Measurements from ENCODE around the gene KLHL25.
A peak's percentile ranks its signal among the peaks of the same experiment; 100 is the strongest.
"Not testable (repeated sequence)": the region's sequence is repeated elsewhere in the genome, so short reads cannot be mapped to it uniquely, and the experiment has no call there.

The KLHL25 gene

GRCh38 chr15:85804481-85805170 is 9.9 kb upstream of the KLHL25 start:
- DNase-seq (ENCODE audit: low read depth in 2 of 2), result no peak

GRCh38 chr15:85802617-85803016 is 7.9 kb upstream of the KLHL25 start:
- DNase-seq (ENCODE audit: low read depth in 2 of 2), result not testable (repeated sequence)

- no peak for DNase-seq (ENCODE audit: low read depth in 2 of 2)
Measured at GRCh38 chr15:85800478-85801123, 5.9 kb upstream of the KLHL25 start.

DNA sequence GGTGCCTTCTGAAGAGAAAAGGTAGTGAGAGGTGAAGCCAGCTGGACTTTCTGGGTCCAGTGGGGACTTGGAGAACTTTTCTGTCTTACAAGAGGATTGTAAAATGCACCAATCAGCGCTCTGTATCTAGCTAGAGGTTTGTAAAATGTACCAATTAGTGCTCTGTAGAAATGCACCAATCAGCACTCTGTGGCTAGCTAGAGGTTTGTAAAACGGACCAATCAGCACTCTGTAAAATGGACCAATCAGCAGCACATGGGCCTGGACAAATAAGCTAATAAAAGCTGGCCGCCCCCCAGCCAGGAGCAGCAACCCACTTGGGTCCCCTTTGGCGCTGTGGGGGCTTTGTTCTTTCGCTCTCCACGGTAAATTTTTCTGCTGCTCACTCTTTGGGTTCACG is 1.6 kb upstream of the KLHL25 start:
- DNase-seq (ENCODE audit: low read depth in 2 of 2), result not testable (repeated sequence)

DNA sequence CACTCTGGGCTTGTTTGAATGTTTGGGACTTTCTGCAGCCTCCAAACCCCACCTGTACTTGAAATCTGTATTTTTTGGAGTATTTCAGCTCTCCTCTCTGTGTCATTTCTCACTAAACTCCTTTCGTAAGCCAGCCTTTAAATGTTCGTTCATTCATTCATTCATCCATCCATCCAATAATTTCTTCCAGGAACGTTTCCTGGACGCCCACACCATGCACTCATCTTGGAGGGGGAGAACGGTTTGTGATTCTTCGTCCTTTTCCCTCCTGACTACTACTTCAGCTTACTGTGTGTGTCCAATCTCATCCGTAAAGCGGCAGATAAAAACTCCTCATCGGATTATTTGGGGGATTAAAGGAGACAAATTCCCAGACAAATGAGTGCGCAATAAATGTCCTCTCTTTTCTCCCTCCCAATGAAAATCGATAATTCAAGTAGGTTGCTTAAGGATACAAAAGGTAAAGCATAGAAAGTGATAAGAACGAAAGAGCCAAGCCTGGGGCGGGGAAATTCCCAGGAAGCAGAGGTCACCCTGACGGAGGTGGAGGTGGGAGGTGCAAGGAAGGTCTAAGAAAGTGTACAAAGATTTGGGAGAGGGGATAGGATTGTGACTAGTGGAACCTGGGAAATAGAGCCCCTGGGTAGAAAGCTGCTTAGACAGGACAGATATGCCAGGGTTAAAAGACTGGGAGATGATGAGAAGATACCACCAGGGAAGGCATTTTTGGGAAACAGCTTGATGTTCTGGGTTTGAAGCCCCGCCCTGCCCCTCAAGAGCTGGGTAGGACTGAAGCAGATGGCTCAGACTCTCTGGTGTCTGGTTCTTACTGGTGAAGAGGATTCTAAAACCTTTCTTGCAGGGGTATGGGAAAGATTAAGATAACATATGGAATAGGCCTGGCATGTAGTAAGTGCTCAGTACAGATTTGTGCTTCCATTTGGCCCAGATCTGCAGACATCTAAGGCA is 896 bp upstream of the KLHL25 start:
- DNase-seq (ENCODE audit: low read depth in 2 of 2), result no peak

DNA sequence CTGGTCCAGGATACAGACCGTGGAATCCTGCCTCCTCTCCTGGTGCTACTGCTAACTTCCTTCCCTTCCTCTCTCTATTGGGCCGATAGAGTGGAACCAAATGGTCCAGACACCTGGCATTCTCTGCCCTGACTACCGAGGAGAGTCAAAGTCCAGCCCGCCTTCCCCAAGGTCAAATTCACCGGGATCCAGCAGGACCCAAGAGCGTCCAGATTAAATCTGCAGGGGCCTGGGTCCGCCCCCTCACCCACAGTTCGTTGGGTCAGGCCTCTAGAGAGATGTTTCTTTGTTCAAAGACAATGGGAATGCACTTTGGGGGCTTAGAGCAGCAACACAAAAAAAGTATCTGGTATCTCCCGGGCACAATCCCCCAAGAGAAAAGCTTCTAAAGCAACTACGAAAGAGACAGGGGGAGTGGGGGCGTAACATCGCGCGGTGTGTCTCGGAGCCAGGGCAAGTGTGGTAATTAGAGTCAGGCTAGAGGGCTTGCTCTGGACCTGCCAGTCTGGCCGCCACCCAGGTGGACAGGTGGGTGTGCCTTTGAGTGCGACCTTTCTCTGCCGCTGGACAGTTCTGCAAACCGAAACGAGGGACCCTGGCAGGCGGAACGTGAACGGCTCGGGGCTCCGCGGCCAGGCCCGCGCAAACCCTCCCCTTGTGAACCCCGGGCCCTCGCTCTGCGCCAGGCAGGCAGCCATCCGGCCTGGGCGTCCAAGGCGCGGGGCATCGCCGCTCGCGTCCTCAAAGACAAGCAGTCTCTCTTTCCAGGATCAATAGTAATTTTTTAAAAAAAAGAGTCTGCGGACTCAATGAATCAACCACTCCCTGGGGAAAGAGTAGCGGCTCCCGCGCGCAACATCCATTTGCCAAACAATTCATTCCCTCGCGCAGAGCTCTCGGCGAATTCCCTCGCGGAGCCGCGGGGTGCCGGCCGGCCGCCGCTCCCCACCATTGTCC is 806 bp downstream of the KLHL25 start:
- peak in 1 of 2 donors; percentile 26 for DNase-seq (ENCODE audit: low read depth in 2 of 2)

DNA sequence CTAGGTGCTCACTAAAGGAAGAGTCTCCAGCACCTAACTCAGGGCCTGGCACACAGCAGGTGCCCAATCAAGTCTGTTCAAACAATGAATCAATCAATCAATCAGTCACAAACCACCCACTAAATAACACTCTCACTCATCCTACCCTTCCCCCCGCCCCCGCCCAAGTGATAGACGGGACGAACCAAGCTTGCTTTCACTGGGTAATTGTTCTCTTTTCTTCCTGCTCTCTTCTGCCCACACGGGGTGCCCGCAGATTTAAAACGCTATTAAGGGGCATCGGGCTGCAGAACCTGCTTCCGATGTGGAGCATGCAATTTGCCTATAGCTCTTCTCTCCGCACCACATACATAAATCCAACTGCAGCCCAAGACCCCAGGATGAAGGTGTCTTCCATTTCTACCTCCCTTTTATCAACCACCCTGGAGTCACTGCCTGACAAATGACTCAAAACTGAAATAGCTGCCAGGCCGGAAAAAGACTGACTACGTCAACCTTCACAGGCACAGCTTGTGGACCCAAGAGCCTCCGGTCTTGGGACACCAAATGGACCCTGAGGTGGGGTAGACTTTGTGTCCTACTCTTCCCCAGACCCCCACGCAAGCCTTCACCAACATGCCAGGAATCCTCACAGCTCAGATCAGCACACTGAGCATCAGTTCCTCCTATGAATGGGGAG is 1.7 kb downstream of the KLHL25 start:
- no peak for DNase-seq (ENCODE audit: low read depth in 2 of 2)

DNA sequence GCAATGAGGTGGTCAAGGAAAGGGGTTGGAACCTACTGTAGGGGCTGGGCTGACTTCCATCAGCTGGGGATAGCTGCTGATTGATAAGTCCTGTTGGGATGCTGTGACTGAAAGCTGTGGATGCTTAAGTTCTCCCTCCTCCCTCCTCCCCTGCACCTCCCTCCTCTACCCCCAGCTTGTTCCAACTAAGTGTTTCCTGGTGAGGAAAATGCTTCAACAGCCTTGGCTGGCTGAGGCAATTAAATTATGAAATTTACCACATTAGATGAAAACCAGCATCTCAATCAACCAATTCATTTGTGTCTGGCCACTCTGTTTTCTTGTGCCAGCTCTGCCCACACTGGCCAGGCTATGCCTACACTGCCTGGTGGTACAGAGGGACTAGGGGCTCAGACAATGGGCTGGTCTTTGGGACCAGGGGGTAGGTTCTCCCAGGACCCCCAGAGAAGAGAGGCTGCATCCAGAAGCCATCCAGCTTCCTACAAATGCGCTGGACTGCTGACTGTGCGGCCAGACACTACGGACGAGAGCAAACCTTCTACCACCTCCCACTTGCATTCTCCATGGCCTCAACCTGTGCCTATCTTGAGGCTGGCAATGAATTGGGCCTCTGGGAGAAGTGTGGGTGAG is 2.5 kb downstream of the KLHL25 start:
- DNase-seq (ENCODE audit: low read depth in 2 of 2), result no peak

DNA sequence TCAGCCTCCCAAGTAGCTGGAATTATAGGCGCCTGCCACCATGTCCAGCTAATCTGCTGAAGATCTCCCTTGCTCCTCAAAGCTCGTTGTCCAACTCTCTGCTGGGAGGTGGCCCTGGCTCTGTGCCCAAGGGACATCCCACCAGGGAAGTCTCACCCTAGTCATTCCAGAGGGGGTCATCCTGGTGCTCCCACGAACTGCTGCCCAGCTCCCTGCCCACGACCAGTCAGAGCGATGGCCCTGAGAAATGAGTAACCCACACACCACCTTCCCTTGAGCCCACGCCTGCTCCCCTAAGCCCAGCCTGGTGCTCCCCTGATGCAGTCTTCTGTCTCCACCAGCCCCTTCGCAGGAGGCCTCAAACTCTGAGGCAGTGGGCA is 5.2 kb downstream of the KLHL25 start:
- no peak for DNase-seq (ENCODE audit: low read depth in 2 of 2)

GRCh38 chr15:85788771-85789495 is 5.8 kb downstream of the KLHL25 start:
- DNase-seq (ENCODE audit: low read depth in 2 of 2), result no peak

GRCh38 chr15:85786781-85787114 is 8.0 kb downstream of the KLHL25 start:
- no peak for DNase-seq (ENCODE audit: low read depth in 2 of 2)

DNA sequence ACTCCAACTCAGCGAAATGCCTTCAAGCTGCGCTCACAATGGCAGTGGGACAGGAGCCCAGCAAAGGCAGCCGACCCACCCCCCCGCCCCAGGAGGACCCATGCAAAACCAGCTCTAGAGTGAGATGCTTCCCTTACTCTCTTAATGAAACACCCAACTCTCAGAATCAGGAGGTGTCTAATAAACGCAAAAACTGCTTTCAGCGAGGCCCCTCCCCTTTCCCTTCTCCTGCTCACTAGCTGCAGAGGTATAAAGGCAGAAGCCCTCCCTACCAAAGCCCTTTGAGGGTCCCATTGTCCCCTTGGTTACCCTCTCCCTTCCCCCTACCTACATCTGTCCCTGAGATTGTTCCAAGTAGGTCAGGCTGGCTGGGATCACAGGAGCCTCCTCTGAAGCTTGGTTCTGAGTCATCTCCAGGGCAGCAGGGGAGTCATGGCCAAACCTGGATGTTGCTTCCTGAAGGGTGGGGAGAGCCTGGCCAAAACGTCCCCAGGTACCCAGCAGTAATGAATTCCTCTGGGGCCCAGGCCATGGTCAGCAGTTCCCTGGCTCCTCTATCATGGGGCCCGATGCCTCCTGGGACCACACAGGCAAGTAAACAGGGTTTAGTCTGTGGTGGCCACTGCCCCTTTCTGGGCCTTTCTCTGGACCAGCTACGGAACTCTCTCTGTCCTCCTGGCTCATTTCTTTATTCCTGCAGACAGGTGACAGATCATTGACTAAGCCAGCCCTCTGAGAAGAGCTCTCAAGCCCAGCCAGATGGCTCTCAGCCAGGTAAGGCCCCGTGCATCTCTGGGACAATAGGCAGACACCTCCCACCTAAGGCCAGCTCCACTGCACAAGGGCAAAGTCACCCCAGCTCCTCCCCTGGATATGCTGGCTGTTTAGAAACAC is 8.6 kb downstream of the KLHL25 start:
- DNase-seq (ENCODE audit: low read depth in 2 of 2), result no peak

DNA sequence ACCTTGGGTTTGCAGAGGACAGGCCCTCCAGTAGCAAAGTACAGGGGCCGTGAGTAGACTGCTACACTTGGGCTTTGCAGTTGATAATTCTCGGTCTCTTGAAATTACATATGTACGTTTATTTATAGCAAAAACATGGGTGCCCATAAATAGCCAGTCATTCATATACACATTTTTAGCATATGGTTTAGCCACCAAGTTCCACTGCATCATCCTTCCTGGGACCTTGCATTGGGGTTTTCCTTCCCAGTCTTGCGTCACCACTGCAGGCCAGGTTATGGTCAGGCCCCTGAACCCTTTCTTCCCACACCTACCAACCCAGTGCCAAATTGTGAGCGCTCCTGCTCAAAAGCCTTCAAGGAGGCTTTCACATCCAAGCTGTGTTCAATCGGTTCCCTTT is 12.7 kb downstream of the KLHL25 start:
- no peak for DNase-seq (ENCODE audit: low read depth in 2 of 2)

DNA sequence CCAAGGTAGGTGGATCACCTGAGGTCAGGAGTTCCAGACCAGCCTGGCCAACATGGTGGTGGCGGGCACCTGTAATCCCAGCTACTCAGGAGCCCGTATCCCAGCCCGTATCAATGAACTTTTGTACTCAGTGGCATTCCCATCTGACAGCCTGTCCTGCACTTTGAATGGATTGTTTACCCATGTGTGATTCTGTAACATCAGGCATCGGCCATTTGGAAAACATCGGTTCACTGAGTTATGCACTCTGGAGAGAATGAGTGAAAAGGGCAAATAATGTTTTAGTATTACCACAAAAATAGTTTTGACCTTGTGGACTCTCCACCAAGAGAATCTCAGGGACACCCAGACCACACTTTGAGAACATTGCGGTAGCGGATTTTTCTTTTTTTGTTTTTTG is 13.6 kb downstream of the KLHL25 start:
- DNase-seq (ENCODE audit: low read depth in 2 of 2), result no peak

- no peak for DNase-seq (ENCODE audit: low read depth in 2 of 2)
Measured at GRCh38 chr15:85780225-85780985, 14.3 kb downstream of the KLHL25 start.

GRCh38 chr15:85779249-85779648 is 15.5 kb downstream of the KLHL25 start:
- DNase-seq (ENCODE audit: low read depth in 2 of 2), result no peak

DNA sequence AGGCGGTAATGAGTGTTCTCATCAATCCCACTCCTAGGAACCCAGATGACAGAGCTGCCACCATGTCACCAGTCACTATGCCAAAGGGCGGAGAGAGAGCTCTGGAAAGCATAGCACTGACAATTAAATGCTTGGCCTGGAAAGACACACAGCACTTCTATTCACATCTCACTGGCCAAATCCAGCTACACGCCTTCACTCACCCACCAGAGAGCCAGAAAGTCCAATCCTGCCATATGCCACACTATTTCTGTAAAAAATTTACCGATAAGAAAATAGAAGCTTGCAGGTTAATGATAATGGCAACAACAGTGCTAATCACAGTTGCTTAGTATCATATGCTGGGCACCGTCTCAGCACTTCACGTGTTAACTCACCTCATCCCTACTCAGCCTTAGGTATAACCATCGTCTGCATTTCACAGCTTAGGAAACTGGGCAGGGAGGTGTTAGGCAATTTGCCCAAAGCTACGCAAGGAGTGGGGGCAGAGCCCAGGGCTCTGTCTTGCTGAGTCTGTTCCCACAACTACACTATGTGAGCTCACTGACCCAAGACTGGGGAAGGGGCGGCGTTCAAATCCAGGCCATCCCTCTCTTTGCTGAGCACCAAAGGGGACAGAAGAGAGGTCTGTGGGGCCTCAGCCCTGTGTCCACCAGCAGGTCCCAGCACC is 16.5 kb downstream of the KLHL25 start:
- no peak for DNase-seq (ENCODE audit: low read depth in 2 of 2)
